CD4-positive, alpha-beta T cell (primary cell): ENCODE data around the gene HIPK3. TPM values are rescaled to one million over a fixed set of nuclear protein-coding genes. Genes with fewer than 3 reads are reported as not detected.

ENCODE experiments used
- ATAC-seq: fragments of 200-7000 bp; cut with Tn5 transposase; one replicate; pipeline ENCODE4 v1.10.0; 2022; ENCODE audit warnings: mild to moderate bottlenecking; ENCODE audit not compliant: poor library complexity
- CTCF ChIA-PET: fragments of 350-600 bp; sonication (Branson Sonifier 250); formaldehyde crosslinking; loops from one replicate; lab custom pipeline; 2021; ENCODE audit warnings: antibody characterized with exemption, inconsistent platforms; lab: Charles Lee
- POLR2A ChIA-PET: fragments of 350-600 bp; sonication (Branson Sonifier 250); formaldehyde crosslinking; loops from one replicate; lab custom pipeline; 2021; ENCODE audit warnings: antibody characterized with exemption, inconsistent platforms; lab: Charles Lee
- DNase-seq, 14 experiments: peaks; one replicate each; pipeline ENCODE4 v3.0.0-alpha.2; 2013 to 2020; ENCODE audit warnings: mixed read lengths in 2 of 14
- H3K27ac ChIP-seq, 2 donors: one replicate each; pipeline versions ENCODE4 v1.5.1 to v1.7.0; 2013; ENCODE audit warnings: low read length in 2 of 2, low read depth in 1 of 2, mild to moderate bottlenecking in 1 of 2
- H3K27me3 ChIP-seq, 2 experiments: 1 replicate in 1 of 2; 2 replicates in 1 of 2; pipeline versions ENCODE4 v1.6.1 to v1.7.0; 2013; ENCODE audit warnings: low read length in 2 of 2, control low read depth in 1 of 2, mild to moderate bottlenecking in 1 of 2, moderate library complexity in 1 of 2; ENCODE audit not compliant: insufficient read depth in 2 of 2, control insufficient read depth in 1 of 2
- H3K36me3 ChIP-seq: one replicate; pipeline ENCODE4 v1.6.1; 2013; ENCODE audit warnings: low read length, control low read depth; ENCODE audit not compliant: insufficient read depth
- H3K4me1 ChIP-seq: one replicate; pipeline ENCODE4 v1.6.1; 2013; ENCODE audit warnings: low read length, control low read depth; ENCODE audit not compliant: insufficient read depth
- H3K4me3 ChIP-seq: one replicate; pipeline ENCODE4 v1.5.1; 2013; ENCODE audit warnings: mild to moderate bottlenecking, low read length, moderate library complexity
- H3K9me3 ChIP-seq, 2 experiments: 1 replicate in 1 of 2; 2 replicates in 1 of 2; pipeline versions ENCODE4 v1.6.1 to v1.7.0; 2013; ENCODE audit warnings: low read length in 2 of 2, mild to moderate bottlenecking in 2 of 2, control low read depth in 1 of 2, moderate library complexity in 1 of 2; ENCODE audit not compliant: control insufficient read depth in 1 of 2, insufficient read depth in 1 of 2
- H3K27ac Mint-ChIP-seq: one replicate; pipeline ENCODE4 v1.8.0; 2020; ENCODE audit warnings: mixed read lengths
- H3K27me3 Mint-ChIP-seq: one replicate; pipeline ENCODE4 v1.8.0; 2021; ENCODE audit warnings: mixed read lengths
- H3K36me3 Mint-ChIP-seq: one replicate; pipeline ENCODE4 v1.8.0; 2021; ENCODE audit warnings: low read depth, mixed read lengths
- H3K4me1 Mint-ChIP-seq: one replicate; pipeline ENCODE4 v1.8.0; 2021; ENCODE audit warnings: low read depth, mixed read lengths
- H3K4me3 Mint-ChIP-seq: one replicate; pipeline ENCODE4 v1.8.0; 2020; ENCODE audit warnings: mild to moderate bottlenecking, mixed read lengths
- H3K9me3 Mint-ChIP-seq: one replicate; pipeline ENCODE4 v1.8.0; 2020; ENCODE audit warnings: mixed read lengths
- intact Hi-C, 2 experiments: fragments of 100-400 bp; cut with DNase I in 1 of 2; cut with micrococcal nuclease in 1 of 2; formaldehyde crosslinking; loops; one replicate each; pipeline versions ENCODE4 v1.15.1 to v1.9.0; 2023 to 2025; cut with DNase I, micrococcal nuclease
- total RNA-seq, 174 experiments: library from RNA in 2 of 174; stranded (reverse) in 2 of 174; gene quantifications; one replicate each; pipeline ENCODE4 v1.2.3 and lab custom pipeline; 2021 to 2026
- TF ChIP-seq, protein P1 (sequence below): fragments of 200-600 bp; IDR thresholded peaks from one replicate; pipeline ENCODE4 v1.8.0; 2022; ENCODE audit warnings: antibody characterized with exemption, mild to moderate bottlenecking

The HIPK3 gene
- total RNA-seq, 2 experiments from 2014 or later: 38.1 to 38.9 TPM

DNA sequence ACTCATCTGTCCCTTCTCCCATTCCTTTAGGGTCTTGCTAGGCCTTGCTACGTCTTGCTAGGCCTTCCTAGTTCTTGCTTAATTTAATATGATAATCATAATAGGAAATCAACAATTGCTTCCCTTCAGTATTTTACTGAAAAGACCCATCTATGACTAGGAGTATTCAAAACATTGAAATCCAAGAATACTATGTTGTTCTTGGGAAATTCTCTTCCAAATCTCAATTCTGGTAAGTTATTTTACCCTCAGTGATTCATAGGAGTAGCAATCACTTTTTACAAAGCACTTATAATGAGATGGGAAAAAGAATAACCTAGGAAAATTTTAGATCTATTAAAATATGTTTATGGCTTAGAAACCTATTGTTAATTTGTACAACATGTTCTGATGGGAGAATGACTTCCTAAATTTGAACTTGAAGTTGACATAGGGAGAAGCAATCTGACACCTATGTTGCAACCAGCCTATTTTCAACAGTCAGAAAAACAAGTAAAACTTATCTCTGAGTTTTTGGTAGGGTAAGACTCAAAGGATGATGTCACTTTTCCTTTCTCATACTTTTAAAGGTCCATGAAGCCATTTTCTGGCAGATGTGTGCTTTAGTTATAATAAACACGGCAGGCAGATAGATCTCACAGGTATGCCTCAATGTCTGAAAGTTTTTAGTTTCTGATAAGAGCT, 29.5 kb upstream of the HIPK3 start:
- Mint-ChIP-seq H3K27me3 (no peaks in the 10 kb centered on the region), H3K4me3 (no peak overlapping the region), H3K9me3 (no peaks in the 10 kb centered on the region), H3K27ac (no peak overlapping the region), H3K36me3 (no peaks in the 10 kb centered on the region), H3K4me1 (no peaks in the 10 kb centered on the region)
- Histone ChIP-seq H3K27ac (no peak overlapping the region), H3K4me3 (no peak overlapping the region), H3K4me1 (no peaks in the 10 kb centered on the region), H3K27me3 (no peaks in the 10 kb centered on the region), H3K36me3 (no peaks in the 10 kb centered on the region), H3K9me3 (no peaks in the 10 kb centered on the region)
- CTCF ChIA-PET: no interaction called here
- POLR2A ChIA-PET: no interaction called here
- TF ChIP-seq, protein P1, sequence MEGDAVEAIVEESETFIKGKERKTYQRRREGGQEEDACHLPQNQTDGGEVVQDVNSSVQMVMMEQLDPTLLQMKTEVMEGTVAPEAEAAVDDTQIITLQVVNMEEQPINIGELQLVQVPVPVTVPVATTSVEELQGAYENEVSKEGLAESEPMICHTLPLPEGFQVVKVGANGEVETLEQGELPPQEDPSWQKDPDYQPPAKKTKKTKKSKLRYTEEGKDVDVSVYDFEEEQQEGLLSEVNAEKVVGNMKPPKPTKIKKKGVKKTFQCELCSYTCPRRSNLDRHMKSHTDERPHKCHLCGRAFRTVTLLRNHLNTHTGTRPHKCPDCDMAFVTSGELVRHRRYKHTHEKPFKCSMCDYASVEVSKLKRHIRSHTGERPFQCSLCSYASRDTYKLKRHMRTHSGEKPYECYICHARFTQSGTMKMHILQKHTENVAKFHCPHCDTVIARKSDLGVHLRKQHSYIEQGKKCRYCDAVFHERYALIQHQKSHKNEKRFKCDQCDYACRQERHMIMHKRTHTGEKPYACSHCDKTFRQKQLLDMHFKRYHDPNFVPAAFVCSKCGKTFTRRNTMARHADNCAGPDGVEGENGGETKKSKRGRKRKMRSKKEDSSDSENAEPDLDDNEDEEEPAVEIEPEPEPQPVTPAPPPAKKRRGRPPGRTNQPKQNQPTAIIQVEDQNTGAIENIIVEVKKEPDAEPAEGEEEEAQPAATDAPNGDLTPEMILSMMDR: no peak
- ATAC-seq (no peak), DNase-seq (peak in 3 of 14 experiments; percentile 7 to 13 (median 10))
- intact Hi-C loops: no loop called here

DNA sequence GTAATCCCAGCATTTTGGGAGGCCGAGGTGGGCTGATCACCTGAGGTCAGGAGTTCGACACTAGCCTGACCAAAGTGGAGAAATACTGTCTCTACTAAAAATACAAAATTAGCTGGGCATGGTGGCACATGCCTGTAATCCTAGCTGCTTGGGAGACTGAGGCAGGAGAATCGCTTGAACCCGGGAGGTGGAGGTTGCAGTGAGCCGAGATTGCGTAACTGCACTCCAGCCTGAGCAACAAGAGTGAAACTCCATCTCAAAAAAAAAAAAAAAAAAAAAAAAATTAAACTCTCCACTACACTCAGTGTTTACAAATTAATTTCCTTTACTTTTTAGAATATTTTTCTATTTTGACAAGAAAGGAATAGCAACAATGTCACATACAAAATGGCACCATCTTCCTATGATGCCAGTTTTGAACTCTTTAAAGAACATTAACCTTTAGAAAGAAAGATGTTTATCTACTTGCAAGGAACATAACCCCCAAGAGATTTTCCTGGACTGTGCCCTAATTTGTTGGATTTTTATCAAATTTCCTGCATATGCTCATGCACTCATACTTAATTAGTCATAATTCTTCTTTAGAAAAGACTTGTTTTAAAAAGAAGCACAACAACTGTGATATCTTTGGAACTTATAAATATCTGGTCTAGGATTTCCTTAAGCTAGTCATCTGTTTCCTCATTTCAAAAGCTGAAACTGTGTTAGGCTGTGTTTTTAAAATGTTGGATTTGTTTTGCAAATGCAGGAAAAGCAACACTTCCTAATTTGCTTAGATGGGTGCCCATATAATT, 22.6 kb upstream of the HIPK3 start:
- ChIA-PET CTCF (no interaction called here), POLR2A (no interaction called here)
- Histone ChIP-seq H3K9me3 (no peaks in the 10 kb centered on the region), H3K27ac (no peak overlapping the region), H3K4me3 (no peak overlapping the region), H3K36me3 (no peaks in the 10 kb centered on the region), H3K4me1 (no peaks in the 10 kb centered on the region), H3K27me3 (no peaks in the 10 kb centered on the region)
- Mint-ChIP-seq H3K27me3 (no peaks in the 10 kb centered on the region), H3K4me1 (no peaks in the 10 kb centered on the region), H3K36me3 (no peaks in the 10 kb centered on the region), H3K27ac (no peak overlapping the region), H3K9me3 (no peaks in the 10 kb centered on the region), H3K4me3 (no peak overlapping the region)
- intact Hi-C loops: no loop called here
- TF ChIP-seq, protein P1: no peak
- DNase-seq (no peak), ATAC-seq (no peak)

DNA sequence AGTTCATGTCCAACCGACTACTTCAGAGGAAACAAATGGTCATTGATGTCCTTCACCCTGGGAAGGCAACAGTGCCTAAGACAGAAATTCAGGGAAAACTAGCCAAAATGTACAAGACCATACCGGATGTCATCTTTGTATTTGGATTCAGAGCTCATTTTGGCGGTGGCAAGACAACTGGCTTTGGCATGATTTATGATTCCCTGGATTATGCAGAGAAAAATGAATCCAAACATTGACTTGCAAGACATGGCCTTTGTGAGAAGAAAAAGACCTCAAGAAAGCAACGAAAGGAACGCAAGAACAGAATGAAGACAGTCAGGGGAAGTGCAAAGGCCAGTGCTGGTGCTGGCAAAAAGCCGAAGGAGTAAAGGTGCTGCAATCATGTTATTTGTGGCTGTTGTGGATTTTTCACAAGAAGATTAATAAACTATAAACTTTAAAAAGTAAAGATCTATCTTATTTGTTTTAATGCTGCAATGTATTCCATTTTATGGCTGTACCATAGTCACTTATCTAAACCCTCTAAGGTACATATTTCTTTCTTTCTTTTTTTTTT, 20.1 kb upstream of the HIPK3 start:
- Mint-ChIP-seq H3K27ac (no peak overlapping the region), H3K4me1 (no peaks in the 10 kb centered on the region), H3K4me3 (no peak overlapping the region), H3K27me3 (no peaks in the 10 kb centered on the region), H3K9me3 (no peaks in the 10 kb centered on the region), H3K36me3 (no peaks in the 10 kb centered on the region)
- no peaks in the 10 kb centered on the region for H3K27me3 ChIP-seq
- no peak for DNase-seq
- ChIA-PET POLR2A (no interaction called here), CTCF (interaction anchor here (0.6 kb wide), 1 partner anchor 284 kb away, joined by 3 read pairs; no protein-coding TSS in a partner anchor)
- no peaks in the 10 kb centered on the region for H3K4me1 ChIP-seq
- H3K9me3 ChIP-seq: no peaks in the 10 kb centered on the region
- TF ChIP-seq, protein P1: no peak
- H3K4me3 ChIP-seq: no peak overlapping the region
- no peak for ATAC-seq
- H3K27ac ChIP-seq: no peak overlapping the region
- intact Hi-C loops: no loop called here
- no peaks in the 10 kb centered on the region for H3K36me3 ChIP-seq
